ENCODE results near the gene CDH4. TPM values are rescaled to one million over a fixed set of nuclear protein-coding genes. Genes with fewer than 3 reads are reported as not detected.
"Not testable (repeated sequence)": the region's sequence is repeated elsewhere in the genome, so short reads cannot be mapped to it uniquely, and the experiment has no call there.

Gene CDH4
- total RNA-seq, 2 donors from 2014 or later, result 0.08 to 0.09 TPM

- no peak for DNase-seq (ENCODE audit: low spot score in 2 of 2)
- ATAC-seq, result no peak
- Mint-ChIP-seq H3K9me3 (no peaks in the 10 kb centered on the region), H3K27ac (no peak overlapping the region), H3K36me3 (no peaks in the 10 kb centered on the region)
Observed at GRCh38 chr20:61449916-61450315, 197.9 kb downstream of the CDH4 start.

DNA sequence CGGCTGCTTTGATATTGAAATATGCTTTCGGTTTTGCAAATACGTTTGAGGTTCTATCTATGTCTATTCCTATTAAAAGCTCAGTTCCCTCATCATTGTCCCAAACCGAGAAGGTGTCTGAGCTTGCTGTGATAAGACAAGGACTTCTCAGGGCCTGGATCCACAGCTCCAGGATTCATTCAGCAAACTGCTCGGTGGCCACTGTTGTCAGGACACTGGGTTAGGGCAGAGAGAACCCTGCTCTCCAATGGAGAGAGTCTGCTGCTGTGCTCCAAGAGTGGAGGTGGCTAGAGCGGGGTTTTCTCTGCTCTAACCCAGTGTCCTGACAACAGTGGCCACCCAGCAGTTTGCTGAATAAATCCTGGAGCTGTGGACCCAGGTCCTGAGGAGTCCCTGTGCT lies 198.5 kb downstream of the CDH4 start:
- Mint-ChIP-seq H3K9me3 (no peaks in the 10 kb centered on the region), H3K27ac (no peak overlapping the region), H3K36me3 (no peaks in the 10 kb centered on the region)
- ATAC-seq, result no peak
- no peak for DNase-seq (ENCODE audit: low spot score in 2 of 2)

GRCh38 chr20:61451009-61451408 lies 198.9 kb downstream of the CDH4 start:
- no peak for ATAC-seq
- DNase-seq (ENCODE audit: low spot score in 2 of 2), result no peak
- H3K27ac Mint-ChIP-seq, result no peak overlapping the region
- no peaks in the 10 kb centered on the region for H3K36me3 Mint-ChIP-seq
- peaks cover 0 to 4% of the 10 kb centered on the region in 2 donors for H3K9me3 Mint-ChIP-seq

DNA sequence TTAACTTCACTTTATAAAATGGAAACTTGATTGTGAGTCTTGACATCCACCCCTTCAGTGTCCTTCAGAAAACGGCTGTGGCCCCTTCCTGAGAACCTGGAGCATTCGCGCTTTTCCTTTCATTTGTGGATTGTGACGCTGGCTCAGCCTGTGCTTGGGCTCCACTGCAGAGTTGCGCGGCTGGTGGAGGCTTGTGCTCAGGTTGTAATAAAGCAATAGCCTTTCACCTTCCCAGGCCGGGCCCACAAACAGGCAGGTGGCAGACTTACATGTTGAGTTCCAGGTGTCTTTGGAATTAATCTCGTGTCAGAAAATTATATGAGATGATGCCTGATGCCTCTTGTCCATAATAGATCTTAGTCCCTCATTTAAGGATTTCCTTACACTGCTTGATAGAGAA lies 199.9 kb downstream of the CDH4 start:
- no peak overlapping the region for H3K27ac Mint-ChIP-seq
- DNase-seq (ENCODE audit: low spot score in 2 of 2), result no peak
- no peak for ATAC-seq
- H3K9me3 Mint-ChIP-seq, result peaks cover 0 to 4% of the 10 kb centered on the region in 2 donors
- H3K36me3 Mint-ChIP-seq, result no peaks in the 10 kb centered on the region

GRCh38 chr20:61453219-61453618 lies 201.2 kb downstream of the CDH4 start:
- ATAC-seq (no peak), DNase-seq (ENCODE audit: low spot score in 2 of 2) (no peak)
- Mint-ChIP-seq H3K27ac (no peak overlapping the region), H3K36me3 (no peaks in the 10 kb centered on the region), H3K9me3 (peaks cover 0 to 4% of the 10 kb centered on the region in 2 donors)

DNA sequence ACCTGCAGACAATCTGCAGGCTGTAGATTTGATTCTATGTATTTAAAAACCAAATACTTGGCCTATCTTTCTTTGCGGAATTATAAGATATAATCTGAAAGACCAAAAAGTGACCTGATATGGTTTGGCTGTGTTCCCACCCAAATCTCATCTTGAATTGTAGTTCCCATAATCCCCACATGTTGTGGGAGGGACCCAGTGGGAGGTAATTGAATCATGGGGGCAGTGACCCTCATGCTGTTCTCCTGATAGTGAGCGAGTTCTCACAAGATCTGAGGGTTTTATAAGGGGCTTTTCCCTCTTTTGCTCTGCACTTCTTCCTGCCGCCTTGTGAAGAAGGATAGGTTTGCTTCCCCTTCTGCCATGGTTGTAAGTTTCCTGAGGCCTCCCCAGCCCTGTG lies 201.6 kb downstream of the CDH4 start:
- DNase-seq (ENCODE audit: low spot score in 2 of 2); H3K9me3 Mint-ChIP-seq; H3K36me3 Mint-ChIP-seq; ATAC-seq; H3K27ac Mint-ChIP-seq: not testable (repeated sequence)

- no peaks in the 10 kb centered on the region for H3K36me3 Mint-ChIP-seq
- H3K27ac Mint-ChIP-seq, result no peak overlapping the region
- ATAC-seq, result no peak
- peaks cover 0 to 4% of the 10 kb centered on the region in 2 donors for H3K9me3 Mint-ChIP-seq
- no peak for DNase-seq (ENCODE audit: low spot score in 2 of 2)
Observed at GRCh38 chr20:61454053-61454452, 202.0 kb downstream of the CDH4 start.

DNA sequence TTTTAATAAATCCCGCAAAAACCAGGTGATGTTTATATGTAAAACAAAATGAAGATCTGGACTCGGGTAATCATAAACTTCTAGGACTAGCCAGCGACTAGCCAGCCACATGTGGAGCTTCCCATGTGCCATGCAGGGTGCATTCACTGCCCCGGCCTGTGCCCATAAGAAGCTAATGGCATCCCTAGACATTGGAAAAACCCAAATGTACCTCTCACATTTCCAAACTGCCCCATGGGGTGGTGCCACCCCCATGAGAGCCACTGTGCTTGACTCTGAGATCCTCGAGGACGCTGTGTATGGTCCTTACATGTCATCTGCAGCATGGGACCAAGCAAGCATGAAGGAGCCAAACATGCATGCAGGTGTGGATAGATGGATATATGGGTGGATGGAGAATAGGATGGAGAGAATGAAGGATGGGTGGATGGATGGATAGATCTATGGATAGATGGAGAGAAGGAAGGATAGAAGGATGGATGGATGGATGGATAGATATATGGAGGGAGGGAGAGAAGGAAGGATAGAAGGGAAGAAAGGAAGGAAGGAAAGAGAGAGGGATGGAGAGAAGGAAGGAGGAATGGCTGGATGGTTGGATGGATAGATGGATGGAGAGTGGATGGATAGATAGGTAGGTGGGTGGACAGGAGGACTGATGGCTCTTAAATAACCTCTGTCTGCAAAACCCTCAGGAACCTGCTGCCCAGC lies 203.6 kb downstream of the CDH4 start:
- no peak for ATAC-seq
- Mint-ChIP-seq H3K27ac (no peak overlapping the region), H3K9me3 (peaks cover 0 to 4% of the 10 kb centered on the region in 2 donors), H3K36me3 (no peaks in the 10 kb centered on the region)
- no peak for DNase-seq (ENCODE audit: low spot score in 2 of 2)

DNA sequence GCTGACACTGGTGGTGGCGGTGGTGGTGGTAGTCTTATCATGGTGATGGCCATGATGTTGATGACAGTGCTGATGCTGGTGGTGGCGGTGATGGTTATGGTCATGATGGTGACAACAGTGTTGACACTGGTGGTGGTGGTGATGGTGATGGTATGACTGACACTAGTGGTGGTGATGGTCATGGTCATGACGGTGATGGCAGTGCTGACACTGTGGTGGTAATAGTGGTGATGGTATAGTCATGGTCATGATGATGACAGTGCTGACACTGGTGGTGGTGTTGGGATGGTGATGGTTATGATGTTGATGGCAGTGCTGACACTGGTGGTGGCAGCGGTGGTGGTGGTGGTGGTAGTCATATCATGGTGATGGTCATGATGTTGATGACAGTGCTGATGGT lies 205.7 kb downstream of the CDH4 start:
- peaks cover 2 to 4% of the 10 kb centered on the region in 2 donors for H3K9me3 Mint-ChIP-seq
- DNase-seq (ENCODE audit: low spot score in 2 of 2) (no peak), ATAC-seq (peak in 1 of 2 donors; percentile 44)
- H3K27ac Mint-ChIP-seq, result no peak overlapping the region
- no peaks in the 10 kb centered on the region for H3K36me3 Mint-ChIP-seq

DNA sequence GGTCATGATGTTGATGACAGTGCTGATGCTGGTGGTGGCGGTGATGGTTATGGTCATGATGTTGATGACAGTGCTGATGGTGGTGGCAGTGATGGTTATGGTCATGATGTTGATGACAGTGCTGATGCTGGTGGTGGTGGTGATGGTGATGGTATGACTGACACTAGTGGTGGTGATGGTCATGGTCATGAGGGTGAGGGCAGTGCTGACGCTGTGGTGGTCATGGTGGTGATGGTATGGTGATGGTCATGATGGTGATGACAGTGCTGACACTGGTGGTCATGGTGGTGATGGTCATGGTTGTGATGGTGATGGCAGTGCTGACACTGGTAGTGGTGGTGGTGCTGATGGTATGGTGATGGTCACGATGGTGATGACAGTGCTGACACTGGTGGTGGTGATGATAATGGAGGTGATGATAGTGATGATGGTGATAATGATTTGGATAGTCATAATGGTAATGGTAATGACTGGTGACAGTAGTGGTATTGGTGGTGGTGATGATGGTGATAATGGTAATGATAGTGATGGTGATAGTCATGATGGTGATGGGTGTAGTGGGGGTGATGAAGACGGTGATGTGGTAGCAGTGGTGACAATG lies 206.2 kb downstream of the CDH4 start:
- Mint-ChIP-seq H3K27ac (no peak overlapping the region), H3K9me3 (peaks cover 8% of the 10 kb centered on the region in 2 donors), H3K36me3 (no peaks in the 10 kb centered on the region)
- ATAC-seq (peak in 1 of 2 donors; percentile 39), DNase-seq (ENCODE audit: low spot score in 2 of 2) (no peak)

GRCh38 chr20:61459266-61459665 lies 207.2 kb downstream of the CDH4 start:
- ATAC-seq, result no peak
- Mint-ChIP-seq H3K27ac (no peak overlapping the region), H3K36me3 (no peaks in the 10 kb centered on the region), H3K9me3 (peaks cover 8 to 11% of the 10 kb centered on the region in 2 donors)
- DNase-seq (ENCODE audit: low spot score in 2 of 2), result no peak

DNA sequence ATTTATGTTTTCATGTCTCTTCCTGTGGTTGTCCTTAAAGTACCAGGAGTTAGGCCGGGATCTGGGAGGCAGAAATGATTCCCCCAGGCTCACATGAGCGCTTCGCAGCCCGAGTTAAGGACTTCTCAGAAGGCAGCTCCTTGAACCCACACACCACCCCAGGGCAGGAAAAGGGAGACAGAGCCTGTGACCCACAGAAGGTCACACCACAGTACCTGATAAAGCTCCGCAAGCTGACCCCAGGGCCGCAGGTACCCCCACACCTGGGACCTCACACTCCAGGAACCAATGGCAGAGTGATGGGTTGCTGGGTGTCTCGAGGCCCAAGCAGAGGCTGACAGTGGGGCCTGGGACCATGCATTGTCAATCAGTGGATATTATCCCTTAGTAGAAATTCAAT lies 207.6 kb downstream of the CDH4 start:
- ATAC-seq (no peak), DNase-seq (ENCODE audit: low spot score in 2 of 2) (no peak)
- H3K27ac Mint-ChIP-seq, result no peak overlapping the region
- H3K36me3 Mint-ChIP-seq, result no peaks in the 10 kb centered on the region
- H3K9me3 Mint-ChIP-seq, result peaks cover 8 to 11% of the 10 kb centered on the region in 2 donors

DNA sequence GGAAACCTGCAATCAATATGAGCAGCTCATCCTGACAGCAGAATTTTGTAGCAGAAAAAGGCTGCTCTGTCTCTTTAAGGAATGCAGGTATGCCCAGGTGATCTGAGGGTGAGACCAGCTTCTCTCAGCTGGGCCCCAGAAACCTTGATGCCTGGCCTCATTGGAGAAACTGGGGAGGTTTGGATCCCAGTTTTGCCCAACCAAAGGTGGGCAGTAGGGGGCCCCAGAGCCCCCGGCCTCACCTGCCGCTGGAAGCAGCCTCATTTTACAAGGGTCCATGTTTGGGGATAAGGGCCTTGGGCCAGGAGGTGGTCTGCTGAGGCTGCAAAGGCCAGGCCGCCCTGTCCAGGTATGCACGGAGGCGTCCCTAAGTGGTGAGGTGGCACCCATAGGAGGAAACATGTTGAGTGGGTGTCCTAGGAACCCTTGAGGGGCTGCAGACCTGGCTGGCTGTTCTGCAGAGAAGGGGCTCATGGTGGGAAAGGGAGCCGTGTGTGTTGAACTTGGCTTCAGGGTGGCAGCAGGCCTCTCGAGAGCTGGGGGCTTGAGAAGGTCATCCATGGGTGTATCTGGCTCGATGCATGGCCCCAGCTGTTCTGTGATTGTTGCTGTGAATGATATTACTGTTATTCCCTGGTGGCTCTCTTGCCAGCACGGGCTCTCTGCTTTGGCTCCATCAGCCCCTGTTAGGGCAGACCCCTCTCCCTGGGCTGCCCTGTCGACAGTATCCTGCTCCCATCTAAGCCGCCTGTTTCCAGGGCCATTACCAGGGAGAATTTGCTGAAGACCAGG lies 208.4 kb downstream of the CDH4 start:
- no peaks in the 10 kb centered on the region for H3K36me3 Mint-ChIP-seq
- H3K9me3 Mint-ChIP-seq, result peaks cover 8 to 11% of the 10 kb centered on the region in 2 donors
- ATAC-seq (no peak), DNase-seq (ENCODE audit: low spot score in 2 of 2) (no peak)
- H3K27ac Mint-ChIP-seq, result no peak overlapping the region

- no peaks in the 10 kb centered on the region for H3K36me3 Mint-ChIP-seq
- no peak overlapping the region for H3K27ac Mint-ChIP-seq
- H3K9me3 Mint-ChIP-seq, result peaks cover 6 to 8% of the 10 kb centered on the region in 2 donors
- no peak for DNase-seq (ENCODE audit: low spot score in 2 of 2)
- ATAC-seq, result no peak
Observed at GRCh38 chr20:61461461-61461860, 209.4 kb downstream of the CDH4 start.

- Mint-ChIP-seq H3K9me3 (peaks cover 13 to 18% of the 10 kb centered on the region in 2 donors), H3K36me3 (no peaks in the 10 kb centered on the region), H3K27ac (no peak overlapping the region)
- no peak for ATAC-seq
- DNase-seq (ENCODE audit: low spot score in 2 of 2), result no peak
Observed at GRCh38 chr20:61464307-61465303, 212.5 kb downstream of the CDH4 start.

DNA sequence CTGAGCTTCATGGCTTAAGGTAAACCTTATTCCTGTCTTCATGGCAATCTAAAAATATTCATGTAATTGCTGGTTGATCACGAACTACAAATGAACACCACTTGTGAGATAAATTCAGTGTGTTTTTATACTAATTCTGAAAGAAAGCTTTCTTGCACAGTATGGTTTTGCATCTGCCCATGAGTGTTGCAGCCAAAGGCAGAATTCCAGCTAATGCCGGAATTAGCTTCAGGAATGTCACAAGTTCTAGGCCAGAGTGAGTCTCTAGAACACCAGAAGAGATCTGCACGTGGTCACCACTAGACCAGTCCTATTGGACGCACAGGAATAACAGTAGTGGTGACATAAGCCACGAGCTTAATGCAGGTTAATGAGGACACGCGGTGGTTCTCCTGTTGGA lies 223.7 kb downstream of the CDH4 start:
- peaks cover 7 to 8% of the 10 kb centered on the region in 2 donors for H3K9me3 Mint-ChIP-seq
- H3K36me3 Mint-ChIP-seq, result no peaks in the 10 kb centered on the region
- DNase-seq (ENCODE audit: low spot score in 2 of 2) (no peak), ATAC-seq (no peak)
- H3K27ac Mint-ChIP-seq, result no peak overlapping the region
